T-cell (primary cell): Measurements from ENCODE around the gene GPR32. TPM values are rescaled to one million over a fixed set of nuclear protein-coding genes. Genes with fewer than 3 reads are reported as not detected.
A peak's percentile ranks its signal among the peaks of the same experiment; 100 is the strongest.

Source experiments
- ATAC-seq, 4 experiments: fragments of 200-7000 bp in 3 of 4; fragments of 150-1000 bp in 1 of 4; cut with Tn5 transposase; replicated peaks in 1 of 4; 1 replicate in 3 of 4; 2 replicates in 1 of 4; pipeline ENCODE4 v1.10.0; 2021; ENCODE audit warnings: moderate library complexity in 3 of 4, mild to moderate bottlenecking in 2 of 4, moderate number of reproducible peaks in 1 of 4
- CTCF ChIA-PET, 2 donors: fragments of 300-600 bp; sonication (Branson Sonifier 250); formaldehyde crosslinking; loops; one replicate each; lab custom pipeline; 2022; ENCODE audit warnings: antibody characterized with exemption in 2 of 2; lab: Charles Lee
- POLR2A ChIA-PET, 2 donors: fragments of 300-600 bp; sonication (Branson Sonifier 250); formaldehyde crosslinking; loops; one replicate each; lab custom pipeline; 2022; ENCODE audit warnings: antibody characterized with exemption in 2 of 2; lab: Charles Lee
- DNase-seq, 35 experiments: peaks; one replicate each; pipeline versions ENCODE4 v3.0.0 to v3.0.0-alpha.2; 2013 to 2023
- H3K27ac ChIP-seq: one replicate; pipeline ENCODE4 v1.5.1; 2013; ENCODE audit warnings: low read length
- H3K27me3 ChIP-seq, 2 experiments: replicated peaks in 1 of 2; 1 replicate in 1 of 2; 2 replicates in 1 of 2; pipeline versions ENCODE4 v1.6.1 to v1.7.0; 2013; ENCODE audit warnings: low read length in 1 of 2, mixed read lengths in 1 of 2; ENCODE audit not compliant: control insufficient read depth in 2 of 2, insufficient read depth in 2 of 2; ENCODE audit errors: extremely low read depth in 1 of 2
- H3K36me3 ChIP-seq, 2 donors: 1 replicate in 1 of 2; 2 replicates in 1 of 2; pipeline versions ENCODE4 v1.6.1 to v1.7.0; 2013; ENCODE audit warnings: low read length in 1 of 2; ENCODE audit not compliant: control insufficient read depth in 2 of 2, insufficient read depth in 1 of 2; ENCODE audit errors: extremely low read depth in 1 of 2
- H3K4me1 ChIP-seq, 2 experiments: 1 replicate in 1 of 2; 2 replicates in 1 of 2; pipeline versions ENCODE4 v1.6.1 to v1.7.0; 2013; ENCODE audit warnings: low read length in 2 of 2, mixed read lengths in 1 of 2; ENCODE audit not compliant: insufficient read depth in 2 of 2, control insufficient read depth in 1 of 2; ENCODE audit errors: extremely low read depth in 1 of 2
- H3K4me3 ChIP-seq, 2 donors: 1 replicate in 1 of 2; 2 replicates in 1 of 2; pipeline versions ENCODE4 v1.5.1 to v1.7.0; 2013; ENCODE audit warnings: mild to moderate bottlenecking in 2 of 2, low read length in 1 of 2, moderate library complexity in 1 of 2; ENCODE audit not compliant: control insufficient read depth in 1 of 2; ENCODE audit errors: extremely low read depth in 1 of 2
- H3K9me3 ChIP-seq: 2 replicates; pipeline ENCODE4 v1.7.0; 2013
- H3K27ac Mint-ChIP-seq, 2 donors: one replicate each; pipeline ENCODE4 v1.8.0; 2020 to 2021; ENCODE audit warnings: mild to moderate bottlenecking in 2 of 2, mixed read lengths in 2 of 2
- H3K27me3 Mint-ChIP-seq, 2 donors: one replicate each; pipeline ENCODE4 v1.8.0; 2021 to 2022; ENCODE audit warnings: mixed read lengths in 2 of 2
- H3K36me3 Mint-ChIP-seq: one replicate; pipeline ENCODE4 v1.8.0; 2021; ENCODE audit warnings: mixed read lengths
- H3K4me1 Mint-ChIP-seq, 3 donors: one replicate each; pipeline ENCODE4 v1.8.0; 2020 to 2022; ENCODE audit warnings: mixed read lengths in 3 of 3, mild to moderate bottlenecking in 1 of 3
- H3K4me3 Mint-ChIP-seq, 3 donors: one replicate each; pipeline ENCODE4 v1.8.0; 2020 to 2022; ENCODE audit warnings: mild to moderate bottlenecking in 3 of 3, mixed read lengths in 3 of 3, moderate library complexity in 3 of 3
- H3K9me3 Mint-ChIP-seq, 3 donors: one replicate each; pipeline ENCODE4 v1.8.0; 2020 to 2022; ENCODE audit warnings: mixed read lengths in 3 of 3
- WGBS: methylation state at CpG from one replicate; pipeline ENCODE4 v1.1.5; 2013; ENCODE audit warnings: missing lambda C conversion rate; ENCODE audit not compliant: insufficient coverage; 5-methylcytosine and 5-hydroxymethylcytosine counted together
- total RNA-seq, 35 experiments: library from RNA in 6 of 35; stranded (reverse) in 6 of 35; fragments of 120-200 nt in 1 of 35; gene quantifications; one replicate each; pipeline versions ENCODE4 v1.2.1 to v1.2.4 and lab custom pipeline; 2013 to 2026

GPR32 gene
- total RNA-seq, 5 donors from 2014 or later (not counting 1 experiment from before 2014, with no cell fraction given) = not detected

DNA sequence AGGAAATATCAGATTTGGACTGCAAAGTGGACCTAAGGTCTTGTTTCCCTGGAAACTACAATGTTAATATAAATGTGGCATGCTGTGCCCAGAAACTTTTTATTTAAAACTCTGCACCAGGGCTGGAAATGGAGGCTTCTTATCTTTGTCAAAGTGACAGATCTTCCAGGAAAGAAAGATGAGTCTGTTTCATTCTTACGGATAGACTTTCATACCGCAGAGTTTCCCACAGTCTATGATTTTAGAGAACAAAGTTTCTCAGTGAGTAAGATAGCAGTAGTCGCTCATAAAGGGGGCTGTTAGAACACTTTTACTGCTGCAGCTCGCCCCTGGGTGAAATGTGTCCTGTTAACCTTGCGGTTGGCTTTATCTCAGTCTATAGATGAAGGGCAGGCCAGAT, 40.4 kb upstream of the GPR32 start:
- Histone ChIP-seq H3K27ac (no peak overlapping the region), H3K27me3 (peaks cover 0 to 55% of the 10 kb centered on the region in 2 experiments), H3K4me1 (peaks cover 2 to 33% of the 10 kb centered on the region in 2 experiments), H3K4me3 (no peak overlapping the region), H3K36me3 (no peaks in the 10 kb centered on the region), H3K9me3 (no peaks in the 10 kb centered on the region)
- CTCF ChIA-PET = no interaction called here
- Mint-ChIP-seq H3K36me3 (no peaks in the 10 kb centered on the region), H3K4me1 (peaks cover 11 to 19% (median 13%) of the 10 kb centered on the region in 3 donors), H3K4me3 (no peak overlapping the region), H3K27me3 (peaks cover 11 to 57% of the 10 kb centered on the region in 2 donors), H3K9me3 (no peaks in the 10 kb centered on the region), H3K27ac (no peak overlapping the region)
- 70% methylated on average over 2 of the region's 5 CpGs for WGBS
- ATAC-seq (no peak), DNase-seq (no peak)
- POLR2A ChIA-PET = interaction anchor here in 1 of 2 donors (0.6 kb wide), 1 partner anchor 55 kb away, joined by 4 read pairs; no protein-coding TSS in a partner anchor

DNA sequence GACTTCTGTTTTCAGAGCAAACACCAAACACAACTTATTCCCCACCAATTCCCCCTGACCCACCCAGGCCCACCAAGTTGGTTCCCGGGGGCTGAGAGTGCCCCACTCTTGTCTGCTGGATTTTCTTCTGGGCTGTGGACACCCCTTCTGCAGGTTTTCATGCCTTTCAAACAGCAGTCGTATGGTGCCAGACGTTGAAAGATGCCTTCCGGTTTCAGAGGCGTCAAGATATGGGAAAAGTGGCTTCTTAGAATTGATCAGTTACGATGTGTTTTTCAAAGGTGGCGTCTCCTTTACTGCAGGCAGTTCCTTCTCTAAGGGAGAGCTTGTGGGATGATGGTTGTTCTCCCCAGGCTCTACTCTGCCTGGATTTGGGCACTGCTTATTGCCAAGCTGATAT, 34.4 kb upstream of the GPR32 start:
- H3K9me3 ChIP-seq = no peaks in the 10 kb centered on the region
- 63% methylated on average over 7 of the region's 7 CpGs for WGBS
- H3K36me3 ChIP-seq = no peaks in the 10 kb centered on the region
- Mint-ChIP-seq H3K36me3 (no peaks in the 10 kb centered on the region), H3K4me1 (peaks cover 0 to 7% (median 0%) of the 10 kb centered on the region in 3 donors), H3K9me3 (no peaks in the 10 kb centered on the region), H3K27ac (no peak overlapping the region), H3K27me3 (peaks cover 33 to 63% of the 10 kb centered on the region in 2 donors), H3K4me3 (no peak overlapping the region)
- H3K4me1 ChIP-seq = no peaks in the 10 kb centered on the region
- ChIA-PET POLR2A (no interaction called here), CTCF (no interaction called here)
- peaks cover 0 to 48% of the 10 kb centered on the region in 2 experiments for H3K27me3 ChIP-seq
- H3K27ac ChIP-seq = no peak overlapping the region
- DNase-seq (no peak), ATAC-seq (no peak)
- H3K4me3 ChIP-seq = no peak overlapping the region

- no peaks in the 10 kb centered on the region for H3K36me3 Mint-ChIP-seq
- H3K36me3 ChIP-seq = no peaks in the 10 kb centered on the region
- no peak overlapping the region for H3K4me3 ChIP-seq
- DNase-seq (no peak), ATAC-seq (no peak)
- H3K4me3 Mint-ChIP-seq = no peak overlapping the region
- peaks cover 37 to 64% of the 10 kb centered on the region in 2 donors for H3K27me3 Mint-ChIP-seq
- WGBS = 73% methylated on average over 4 of the region's 5 CpGs
- ChIA-PET CTCF (no interaction called here), POLR2A (no interaction called here)
- no peak overlapping the region for H3K27ac Mint-ChIP-seq
- H3K27ac ChIP-seq = no peak overlapping the region
- H3K9me3 Mint-ChIP-seq = no peaks in the 10 kb centered on the region
- H3K4me1 Mint-ChIP-seq = peaks cover 0 to 7% (median 0%) of the 10 kb centered on the region in 3 donors
- no peaks in the 10 kb centered on the region for H3K9me3 ChIP-seq
- peaks cover 0 to 52% of the 10 kb centered on the region in 2 experiments for H3K27me3 ChIP-seq
- no peaks in the 10 kb centered on the region for H3K4me1 ChIP-seq
These were observed 33.9 kb upstream of the GPR32 start for GRCh38 chr19:50736338-50736737.

- H3K27ac ChIP-seq = no peak overlapping the region
- 81% methylated on average over 16 of the region's 23 CpGs for WGBS
- ATAC-seq (no peak), DNase-seq (no peak)
- Mint-ChIP-seq H3K36me3 (no peaks in the 10 kb centered on the region), H3K4me3 (no peak overlapping the region), H3K27me3 (peaks cover 40 to 65% of the 10 kb centered on the region in 2 donors), H3K4me1 (peaks cover 0 to 7% (median 0%) of the 10 kb centered on the region in 3 donors), H3K27ac (peak overlapping the region in 1 of 2 donors; percentile 1), H3K9me3 (no peaks in the 10 kb centered on the region)
- H3K36me3 ChIP-seq = no peaks in the 10 kb centered on the region
- H3K9me3 ChIP-seq = no peaks in the 10 kb centered on the region
- H3K4me3 ChIP-seq = no peak overlapping the region
- H3K4me1 ChIP-seq = no peaks in the 10 kb centered on the region
- ChIA-PET CTCF (no interaction called here), POLR2A (no interaction called here)
- peaks cover 0 to 60% of the 10 kb centered on the region in 2 experiments for H3K27me3 ChIP-seq
These were observed 30.9 kb upstream of the GPR32 start for GRCh38 chr19:50739132-50739913.

DNA sequence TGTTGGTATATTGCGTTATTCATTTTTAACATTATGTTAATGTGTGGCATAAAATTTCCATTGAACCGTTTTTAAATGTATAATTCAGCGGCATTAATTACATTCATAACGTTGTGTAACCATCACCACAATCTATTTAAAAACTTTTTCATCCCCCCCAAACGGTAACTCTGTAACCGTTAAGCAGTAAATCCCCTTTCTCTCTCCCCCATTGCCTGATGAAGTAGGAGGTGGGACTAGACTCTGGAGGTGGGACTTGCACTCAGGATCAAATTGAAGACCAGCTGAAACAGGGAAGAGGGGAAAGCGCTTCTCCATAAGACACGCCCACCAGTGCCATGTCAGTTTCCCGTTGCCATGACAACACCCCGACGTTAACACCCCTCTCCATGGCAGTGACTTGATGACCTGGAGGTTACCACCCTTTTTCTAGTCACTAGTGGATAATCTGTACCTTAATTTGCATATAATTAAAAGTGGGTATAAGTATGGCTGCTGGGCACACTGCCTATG, 30.3 kb upstream of the GPR32 start:
- 100% methylated on average over 1 of the region's 11 CpGs for WGBS
- Histone ChIP-seq H3K27me3 (peaks cover 0 to 57% of the 10 kb centered on the region in 2 experiments), H3K9me3 (no peaks in the 10 kb centered on the region), H3K27ac (no peak overlapping the region), H3K4me3 (no peak overlapping the region), H3K36me3 (no peaks in the 10 kb centered on the region), H3K4me1 (no peaks in the 10 kb centered on the region)
- ChIA-PET CTCF (no interaction called here), POLR2A (no interaction called here)
- ATAC-seq (no peak), DNase-seq (no peak)
- H3K27ac Mint-ChIP-seq = no peak overlapping the region
- H3K4me1 Mint-ChIP-seq = peaks cover 0 to 7% (median 0%) of the 10 kb centered on the region in 3 donors
- no peak overlapping the region for H3K4me3 Mint-ChIP-seq
- no peaks in the 10 kb centered on the region for H3K9me3 Mint-ChIP-seq
- peaks cover 44 to 60% of the 10 kb centered on the region in 2 donors for H3K27me3 Mint-ChIP-seq
- H3K36me3 Mint-ChIP-seq = no peaks in the 10 kb centered on the region

GRCh38 chr19:50741179-50741933, 28.9 kb upstream of the GPR32 start:
- H3K9me3 ChIP-seq = no peaks in the 10 kb centered on the region
- no peaks in the 10 kb centered on the region for H3K4me1 ChIP-seq
- Mint-ChIP-seq H3K4me1 (peaks cover 0 to 7% (median 0%) of the 10 kb centered on the region in 3 donors), H3K27ac (no peak overlapping the region), H3K9me3 (no peaks in the 10 kb centered on the region), H3K4me3 (no peak overlapping the region), H3K36me3 (no peaks in the 10 kb centered on the region), H3K27me3 (peaks cover 46 to 56% of the 10 kb centered on the region in 2 donors)
- WGBS = 64% methylated on average over 15 of the region's 18 CpGs
- H3K27me3 ChIP-seq = peaks cover 0 to 53% of the 10 kb centered on the region in 2 experiments
- ChIA-PET POLR2A (no interaction called here), CTCF (no interaction called here)
- ATAC-seq (no peak), DNase-seq (no peak)
- H3K4me3 ChIP-seq = no peak overlapping the region
- H3K36me3 ChIP-seq = no peaks in the 10 kb centered on the region
- H3K27ac ChIP-seq = no peak overlapping the region
